Islet precursor cell (in vitro differentiated cells): ENCODE data around the gene CFAP77.

Source experiments
- DNase-seq: peaks from one replicate; pipeline ENCODE4 v3.0.0-alpha.2; 2018

The CFAP77 gene

GRCh38 chr9:132606066-132606465 is 196.1 kb downstream of the CFAP77 start:
- no peak for DNase-seq

- peak; percentile 14 for DNase-seq
Observed at GRCh38 chr9:132609184-132609583, 199.2 kb downstream of the CFAP77 start.

GRCh38 chr9:132609829-132610228 is 199.8 kb downstream of the CFAP77 start:
- peak; percentile 43 for DNase-seq

GRCh38 chr9:132610661-132611060 is 200.7 kb downstream of the CFAP77 start:
- no peak for DNase-seq

GRCh38 chr9:132614324-132614723 is 204.3 kb downstream of the CFAP77 start:
- DNase-seq: no peak

GRCh38 chr9:132615774-132616173 is 205.8 kb downstream of the CFAP77 start:
- no peak for DNase-seq

GRCh38 chr9:132616725-132617124 is 206.7 kb downstream of the CFAP77 start:
- DNase-seq: no peak

- DNase-seq: no peak
Observed at GRCh38 chr9:132622159-132622558, 212.1 kb downstream of the CFAP77 start.
